Natural killer cell (primary cell): ENCODE data around the gene TSPOAP1. TPM values are rescaled to one million over a fixed set of nuclear protein-coding genes. Genes with fewer than 3 reads are reported as not detected.

Source experiments
- ATAC-seq, 3 donors: fragments of 150-1000 bp in 2 of 3; fragments of 200-7000 bp in 1 of 3; cut with Tn5 transposase; 1 replicate in 1 of 3; 2 replicates in 2 of 3; pipeline ENCODE4 v1.10.0; 2021; ENCODE audit warnings: mild to moderate bottlenecking in 2 of 3, moderate library complexity in 2 of 3
- DNase-seq, 2 donors: peaks; one replicate each; pipeline versions ENCODE4 v3.0.0 to v3.0.0-alpha.2; 2013 to 2021; ENCODE audit warnings: mixed read lengths in 1 of 2
- H3K27ac ChIP-seq: one replicate; pipeline ENCODE4 v1.5.1; 2013; ENCODE audit warnings: mild to moderate bottlenecking, low read length
- H3K27me3 ChIP-seq: one replicate; pipeline ENCODE4 v1.6.1; 2013; ENCODE audit warnings: low read length; ENCODE audit not compliant: control insufficient read depth, insufficient read depth
- H3K36me3 ChIP-seq: one replicate; pipeline ENCODE4 v1.6.1; 2013; ENCODE audit warnings: low read length; ENCODE audit not compliant: control insufficient read depth, insufficient read depth
- H3K4me1 ChIP-seq: one replicate; pipeline ENCODE4 v1.6.1; 2013; ENCODE audit warnings: low read length; ENCODE audit not compliant: control insufficient read depth, insufficient read depth
- H3K4me3 ChIP-seq: one replicate; pipeline ENCODE4 v1.5.1; 2013; ENCODE audit warnings: low read length
- H3K9me3 ChIP-seq: one replicate; pipeline ENCODE4 v1.6.1; 2013; ENCODE audit warnings: low read length; ENCODE audit not compliant: control insufficient read depth, insufficient read depth
- H3K27ac Mint-ChIP-seq, 2 donors: one replicate each; pipeline ENCODE4 v1.8.0; 2022; ENCODE audit warnings: mild to moderate bottlenecking in 2 of 2, mixed read lengths in 2 of 2, moderate library complexity in 1 of 2
- H3K27me3 Mint-ChIP-seq, 2 donors: one replicate each; pipeline ENCODE4 v1.8.0; 2022; ENCODE audit warnings: low read depth in 2 of 2, mixed read lengths in 2 of 2
- H3K36me3 Mint-ChIP-seq: one replicate; pipeline ENCODE4 v1.8.0; 2022; ENCODE audit warnings: mixed read lengths
- H3K4me1 Mint-ChIP-seq, 2 donors: one replicate each; pipeline ENCODE4 v1.8.0; 2022; ENCODE audit warnings: mixed read lengths in 2 of 2
- H3K4me3 Mint-ChIP-seq: one replicate; pipeline ENCODE4 v1.8.0; 2022; ENCODE audit warnings: mild to moderate bottlenecking, moderate library complexity, mixed read lengths
- H3K9me3 Mint-ChIP-seq, 2 donors: one replicate each; pipeline ENCODE4 v1.8.0; 2022; ENCODE audit warnings: mixed read lengths in 2 of 2
- CTCF ChIP-seq: fragments of 200-600 bp; IDR thresholded peaks from one replicate; pipeline ENCODE4 v1.8.0; 2022; ENCODE audit warnings: antibody characterized with exemption
- WGBS: methylation state at CpG from one replicate; pipeline ENCODE4 v1.1.7; 2013; ENCODE audit warnings: missing lambda C conversion rate; ENCODE audit not compliant: insufficient coverage; 5-methylcytosine and 5-hydroxymethylcytosine counted together
- intact Hi-C: fragments of 100-400 bp; cut with micrococcal nuclease; formaldehyde crosslinking; loops from one replicate; pipeline ENCODE4 v1.14.2; 2022
- total RNA-seq, 4 donors: library from RNA; stranded (reverse); fragments of 120-200 nt in 1 of 4; gene quantifications; one replicate each; pipeline versions ENCODE4 v1.2.3 to v1.2.4, GENCODE V29; 2013 to 2022

Gene TSPOAP1
- total RNA-seq, 3 donors from 2014 or later (not counting 1 experiment from before 2014, with no cell fraction given): 176 to 282 (median 246) TPM

GRCh38 chr17:58281511-58282011 lies 47.0 kb downstream of the TSPOAP1 start:
- Mint-ChIP-seq H3K27me3 (peaks cover 20 to 21% of the 10 kb centered on the region in 2 donors), H3K36me3 (no peaks in the 10 kb centered on the region), H3K4me1 (peaks cover 5 to 10% of the 10 kb centered on the region in 2 donors), H3K4me3 (no peak overlapping the region), H3K27ac (no peak overlapping the region), H3K9me3 (no peaks in the 10 kb centered on the region)
- Histone ChIP-seq H3K36me3 (no peaks in the 10 kb centered on the region), H3K9me3 (no peaks in the 10 kb centered on the region), H3K4me1 (peaks cover 12% of the 10 kb centered on the region), H3K4me3 (no peak overlapping the region), H3K27me3 (no peaks in the 10 kb centered on the region), H3K27ac (no peak overlapping the region)
- DNase-seq (no peak), ATAC-seq (no peak)
- WGBS: 17% methylated on average over 2 of the region's 2 CpGs
- no peak for TF ChIP-seq CTCF
- intact Hi-C loops: no loop called here

- Histone ChIP-seq H3K9me3 (no peaks in the 10 kb centered on the region), H3K4me3 (no peak within 1 kb of the TSS), H3K27me3 (no peaks in the 10 kb centered on the region), H3K36me3 (no peaks in the 10 kb centered on the region), H3K4me1 (peaks cover 12% of the 10 kb centered on the region), H3K27ac (no peak within 1 kb of the TSS)
- H3K36me3 Mint-ChIP-seq: no peaks in the 10 kb centered on the region
- 75% methylated on average over 1 of the region's 5 CpGs for WGBS
- H3K27me3 Mint-ChIP-seq: peaks cover 20 to 21% of the 10 kb centered on the region in 2 donors
- peaks cover 5 to 10% of the 10 kb centered on the region in 2 donors for H3K4me1 Mint-ChIP-seq
- no peak for TF ChIP-seq CTCF
- intact Hi-C loops: no loop called here
- ATAC-seq (no peak), DNase-seq (no peak)
- no peak within 1 kb of the TSS for H3K4me3 Mint-ChIP-seq
- H3K27ac Mint-ChIP-seq: no peak within 1 kb of the TSS
- no peaks in the 10 kb centered on the region for H3K9me3 Mint-ChIP-seq
Observed at GRCh38 chr17:58280480-58281217, 47.9 kb downstream of the TSPOAP1 start, which contains the start of gene MPO. Gene MPO, minus strand, starts transcription at chr17:58280935. Its CDS starts 177 bp downstream, at chr17:58280758.

GRCh38 chr17:58279736-58280479 lies 48.7 kb downstream of the TSPOAP1 start:
- no peaks in the 10 kb centered on the region for H3K27me3 ChIP-seq
- H3K4me3 Mint-ChIP-seq: no peak overlapping the region

More at GRCh38 chr17:58279736-58280479, 48.7 kb downstream of the TSPOAP1 start:
- ATAC-seq: peak in 2 of 3 donors; percentile 54 to 55
- DNase-seq: no peak
- H3K36me3 Mint-ChIP-seq: no peaks in the 10 kb centered on the region
- H3K27me3 Mint-ChIP-seq: peaks cover 15 to 21% of the 10 kb centered on the region in 2 donors
- H3K9me3 Mint-ChIP-seq: no peaks in the 10 kb centered on the region
- intact Hi-C loops: no loop called here
- peaks cover 5 to 10% of the 10 kb centered on the region in 2 donors for H3K4me1 Mint-ChIP-seq
- Histone ChIP-seq H3K4me3 (no peak overlapping the region), H3K27ac (no peak overlapping the region), H3K9me3 (no peaks in the 10 kb centered on the region), H3K36me3 (no peaks in the 10 kb centered on the region), H3K4me1 (peaks cover 12% of the 10 kb centered on the region)
- no peak overlapping the region for H3K27ac Mint-ChIP-seq
- 60% methylated on average over 16 of the region's 16 CpGs for WGBS
- no peak for TF ChIP-seq CTCF
